ENCODE data around the gene CNN3.

Gene CNN3

GRCh38 chr1:94895518-94895917 is 31.4 kb downstream of the CNN3 start:
- no peak for DNase-seq (ENCODE audit: low spot score)
- Histone ChIP-seq H3K27me3 (ENCODE audit: insufficient read depth, poor library complexity, severe bottlenecking) (no peaks in the 10 kb centered on the region), H3K27ac (ENCODE audit: poor library complexity, severe bottlenecking) (no peak overlapping the region), H3K4me1 (ENCODE audit: insufficient read depth, poor library complexity, severe bottlenecking) (no peaks in the 10 kb centered on the region), H3K9me3 (ENCODE audit: severe bottlenecking) (no peaks in the 10 kb centered on the region), H3K4me3 (ENCODE audit: severe bottlenecking) (no peak overlapping the region), H3K36me3 (ENCODE audit: low read depth) (peaks cover 56% of the 10 kb centered on the region)
- no peak for TF ChIP-seq CTCF (IDR thresholded peaks at IDR 0.05; ENCODE audit: poor library complexity, severe bottlenecking)
- ATAC-seq (ENCODE audit: low read depth) = no peak

DNA sequence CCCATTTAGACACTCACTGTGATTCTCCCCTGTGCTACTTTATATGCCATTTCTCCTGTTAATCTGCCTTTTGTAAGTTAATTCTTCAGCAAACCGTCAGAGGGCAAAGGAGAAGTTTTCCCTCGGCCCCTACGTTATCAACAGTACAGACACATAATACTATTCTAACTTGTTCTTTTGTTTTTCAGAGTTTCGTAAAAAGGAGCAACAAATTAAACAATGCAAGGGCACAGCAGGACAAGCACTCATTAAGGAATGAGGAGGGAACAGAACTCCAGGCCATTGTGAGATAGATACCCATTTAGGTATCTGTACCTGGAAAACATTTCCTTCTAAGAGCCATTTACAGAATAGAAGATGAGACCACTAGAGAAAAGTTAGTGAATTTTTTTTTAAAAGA is 32.3 kb downstream of the CNN3 start:
- no peaks in the 10 kb centered on the region for H3K4me1 ChIP-seq (ENCODE audit: insufficient read depth, poor library complexity, severe bottlenecking)
- H3K9me3 ChIP-seq (ENCODE audit: severe bottlenecking) = no peaks in the 10 kb centered on the region
- DNase-seq (ENCODE audit: low spot score) = no peak
- H3K4me3 ChIP-seq (ENCODE audit: severe bottlenecking) = no peak overlapping the region
- H3K27ac ChIP-seq (ENCODE audit: poor library complexity, severe bottlenecking) = no peak overlapping the region
- no peaks in the 10 kb centered on the region for H3K27me3 ChIP-seq (ENCODE audit: insufficient read depth, poor library complexity, severe bottlenecking)
- ATAC-seq (ENCODE audit: low read depth) = no peak
- peaks cover 48% of the 10 kb centered on the region for H3K36me3 ChIP-seq (ENCODE audit: low read depth)
- no peak for TF ChIP-seq CTCF (IDR thresholded peaks at IDR 0.05; ENCODE audit: poor library complexity, severe bottlenecking)

- H3K4me1 ChIP-seq (ENCODE audit: insufficient read depth, poor library complexity, severe bottlenecking) = no peaks in the 10 kb centered on the region
- no peak for DNase-seq (ENCODE audit: low spot score)
- peaks cover 30% of the 10 kb centered on the region for H3K36me3 ChIP-seq (ENCODE audit: low read depth)
- no peak overlapping the region for H3K4me3 ChIP-seq (ENCODE audit: severe bottlenecking)
- no peaks in the 10 kb centered on the region for H3K9me3 ChIP-seq (ENCODE audit: severe bottlenecking)
- ATAC-seq (ENCODE audit: low read depth) = 0 out of 3 replicates have a peak, but pooled peaks have one; percentile 14
- H3K27ac ChIP-seq (ENCODE audit: poor library complexity, severe bottlenecking) = no peak overlapping the region
- TF ChIP-seq CTCF (IDR thresholded peaks at IDR 0.05; ENCODE audit: poor library complexity, severe bottlenecking) = no peak
- H3K27me3 ChIP-seq (ENCODE audit: insufficient read depth, poor library complexity, severe bottlenecking) = no peaks in the 10 kb centered on the region
These were observed 34.2 kb downstream of the CNN3 start for GRCh38 chr1:94892604-94893254.

- Histone ChIP-seq H3K4me3 (ENCODE audit: severe bottlenecking) (no peak overlapping the region), H3K27ac (ENCODE audit: poor library complexity, severe bottlenecking) (no peak overlapping the region), H3K36me3 (ENCODE audit: low read depth) (no peaks in the 10 kb centered on the region), H3K27me3 (ENCODE audit: insufficient read depth, poor library complexity, severe bottlenecking) (no peaks in the 10 kb centered on the region), H3K9me3 (ENCODE audit: severe bottlenecking) (no peaks in the 10 kb centered on the region), H3K4me1 (ENCODE audit: insufficient read depth, poor library complexity, severe bottlenecking) (peaks cover 8% of the 10 kb centered on the region)
- ATAC-seq (ENCODE audit: low read depth) (no peak), DNase-seq (ENCODE audit: low spot score) (no peak)
- TF ChIP-seq CTCF (IDR thresholded peaks at IDR 0.05; ENCODE audit: poor library complexity, severe bottlenecking) = no peak
These were observed 38.7 kb downstream of the CNN3 start for GRCh38 chr1:94888201-94888600.

- Histone ChIP-seq H3K4me1 (ENCODE audit: insufficient read depth, poor library complexity, severe bottlenecking) (peaks cover 8% of the 10 kb centered on the region), H3K4me3 (ENCODE audit: severe bottlenecking) (no peak overlapping the region), H3K27me3 (ENCODE audit: insufficient read depth, poor library complexity, severe bottlenecking) (no peaks in the 10 kb centered on the region), H3K9me3 (ENCODE audit: severe bottlenecking) (no peaks in the 10 kb centered on the region), H3K27ac (ENCODE audit: poor library complexity, severe bottlenecking) (no peak overlapping the region), H3K36me3 (ENCODE audit: low read depth) (no peaks in the 10 kb centered on the region)
- ATAC-seq (ENCODE audit: low read depth) (no peak), DNase-seq (ENCODE audit: low spot score) (no peak)
- no peak for TF ChIP-seq CTCF (IDR thresholded peaks at IDR 0.05; ENCODE audit: poor library complexity, severe bottlenecking)
These were observed 39.2 kb downstream of the CNN3 start for GRCh38 chr1:94887603-94888171.
